Activated T-helper 1 cell treated with anti-CD3 and anti-CD28 coated beads, Interleukin-12 subunit alpha, Interleukin-12 subunit beta, Interleukin-2, Interleukin-4 antibody, amounts not matched to agents 30 ng/mL and 10 ng/mL and 1 ng/mL, durations not matched to agents 14 hours and 24 hours and 36 hours (primary cell): ENCODE measurements around the gene RPP25L. TPM values are rescaled to one million over a fixed set of nuclear protein-coding genes. Genes with fewer than 3 reads are reported as not detected.
A peak's percentile ranks its signal among the peaks of the same experiment; 100 is the strongest.

Experiments
- DNase-seq: peaks from one replicate; pipeline ENCODE4 v3.0.0; 2021; ENCODE audit warnings: low spot score
- H3K27ac Mint-ChIP-seq: one replicate; pipeline ENCODE4 v1.8.0; 2021; ENCODE audit warnings: mild to moderate bottlenecking, mixed read lengths
- H3K27me3 Mint-ChIP-seq: one replicate; pipeline ENCODE4 v1.8.0; 2022; ENCODE audit warnings: mild to moderate bottlenecking, moderate library complexity, mixed read lengths; ENCODE audit not compliant: insufficient read depth
- H3K36me3 Mint-ChIP-seq: one replicate; pipeline ENCODE4 v1.8.0; 2021; ENCODE audit warnings: low read depth, mixed read lengths
- H3K4me1 Mint-ChIP-seq: one replicate; pipeline ENCODE4 v1.8.0; 2021; ENCODE audit warnings: low read depth, mixed read lengths
- H3K4me3 Mint-ChIP-seq: one replicate; pipeline ENCODE4 v1.8.0; 2021; ENCODE audit warnings: mild to moderate bottlenecking, moderate library complexity, mixed read lengths
- H3K9me3 Mint-ChIP-seq: one replicate; pipeline ENCODE4 v1.8.0; 2021; ENCODE audit warnings: mixed read lengths
- intact Hi-C: fragments of 100-400 bp; cut with micrococcal nuclease; formaldehyde crosslinking; loops from one replicate; pipeline ENCODE4 v1.15.1; 2024
- total RNA-seq: library from RNA; stranded (reverse); gene quantifications from 2 replicates; pipeline ENCODE4 v1.2.3, GENCODE V29; 2022

The RPP25L gene
- total RNA-seq, 1 donor from 2014 or later: 37.5 TPM

DNA sequence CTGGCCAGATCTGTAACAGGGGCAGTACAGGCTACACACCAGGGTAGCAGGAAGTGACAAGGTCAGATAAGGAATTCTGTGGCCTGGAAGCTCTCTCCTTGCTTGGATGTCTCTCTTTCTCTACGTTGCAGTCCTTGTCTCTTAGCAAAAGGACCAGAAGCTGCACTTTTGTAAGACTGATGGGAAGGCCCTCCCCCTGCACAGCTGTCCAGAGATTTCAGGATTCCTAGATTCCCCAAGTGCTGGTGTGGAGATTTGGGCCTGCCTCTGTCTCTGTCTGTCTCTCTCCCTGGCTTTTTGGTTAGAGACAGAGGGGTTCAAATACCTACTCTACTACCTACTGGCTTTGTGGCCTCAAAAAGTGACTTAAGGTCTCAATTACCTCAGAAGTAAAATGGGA lies 12.4 kb downstream of the RPP25L start:
- intact Hi-C loops: no loop called here
- no peak overlapping the region for H3K4me3 Mint-ChIP-seq
- no peak for DNase-seq
- H3K4me1 Mint-ChIP-seq: no peaks in the 10 kb centered on the region
- H3K36me3 Mint-ChIP-seq: no peaks in the 10 kb centered on the region
- peaks cover 15% of the 10 kb centered on the region for H3K27me3 Mint-ChIP-seq
- H3K9me3 Mint-ChIP-seq: no peaks in the 10 kb centered on the region
- H3K27ac Mint-ChIP-seq: no peak overlapping the region

- intact Hi-C loops: loop anchor here (5.0 kb wide), 1 partner anchor 137 kb away; the partner anchor contains the start of genes DNAI1 and FAM219A
- Mint-ChIP-seq H3K4me1 (peaks cover 6% of the 10 kb centered on the region), H3K27ac (no peak overlapping the region), H3K9me3 (no peaks in the 10 kb centered on the region), H3K27me3 (peaks cover 43% of the 10 kb centered on the region), H3K4me3 (no peak overlapping the region), H3K36me3 (no peaks in the 10 kb centered on the region)
- DNase-seq: no peak
Measured at GRCh38 chr9:34594177-34594576, 17.7 kb downstream of the RPP25L start.

DNA sequence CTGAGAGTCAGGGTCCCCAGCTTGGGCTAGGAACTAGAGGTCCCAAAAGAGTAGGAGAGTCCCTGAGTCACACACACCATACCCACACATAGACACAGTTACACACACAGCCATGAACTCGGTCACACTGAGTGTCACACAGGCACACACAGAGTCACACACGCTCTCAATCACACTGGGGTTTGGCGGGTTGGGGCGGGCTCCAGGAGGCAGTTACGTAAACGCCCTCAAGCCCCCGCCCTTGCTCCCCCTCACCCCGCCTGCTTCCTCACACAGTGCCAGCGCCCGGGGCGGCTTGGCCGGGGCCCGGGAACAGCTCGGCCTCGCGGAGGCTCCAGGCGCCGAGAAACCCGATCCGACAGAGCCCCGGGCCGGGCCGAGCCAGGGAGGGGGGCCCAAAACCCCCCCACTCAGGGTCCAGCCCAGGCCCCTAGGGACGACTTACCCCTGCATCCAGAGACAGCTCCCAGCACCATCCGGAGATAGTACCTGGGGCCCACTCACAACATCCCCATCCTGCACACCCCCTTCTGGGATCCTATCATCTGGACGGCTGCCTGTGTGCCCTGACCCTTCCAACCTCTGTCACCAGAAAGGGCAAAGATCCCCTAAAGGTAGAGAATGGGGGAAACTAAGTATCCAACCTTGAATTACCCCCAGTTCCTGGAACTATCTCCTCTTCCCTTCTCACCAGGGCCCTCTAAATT lies 18.8 kb downstream of the RPP25L start:
- Mint-ChIP-seq H3K27me3 (peaks cover 54% of the 10 kb centered on the region), H3K9me3 (no peaks in the 10 kb centered on the region), H3K4me1 (peaks cover 15% of the 10 kb centered on the region), H3K36me3 (peaks cover 1% of the 10 kb centered on the region), H3K27ac (no peak overlapping the region), H3K4me3 (peak overlapping the region; percentile 50)
- no peak for DNase-seq
- intact Hi-C loops: loop anchor here (5.0 kb wide), 1 partner anchor 136 kb away; the partner anchor contains the start of genes DNAI1 and FAM219A

- Mint-ChIP-seq H3K36me3 (peaks cover 1% of the 10 kb centered on the region), H3K27me3 (peaks cover 62% of the 10 kb centered on the region), H3K27ac (peak overlapping the region; percentile 12), H3K9me3 (no peaks in the 10 kb centered on the region), H3K4me3 (peak overlapping the region; percentile 50), H3K4me1 (peaks cover 15% of the 10 kb centered on the region)
- no peak for DNase-seq
- intact Hi-C loops: loop anchor here (1.0 to 5.0 kb wide), 5 partner anchors 44 to 188 kb away; partner anchors contain the start of genes DNAI1, ENHO and FAM219A
Measured at GRCh38 chr9:34591917-34592866, 19.7 kb downstream of the RPP25L start.

DNA sequence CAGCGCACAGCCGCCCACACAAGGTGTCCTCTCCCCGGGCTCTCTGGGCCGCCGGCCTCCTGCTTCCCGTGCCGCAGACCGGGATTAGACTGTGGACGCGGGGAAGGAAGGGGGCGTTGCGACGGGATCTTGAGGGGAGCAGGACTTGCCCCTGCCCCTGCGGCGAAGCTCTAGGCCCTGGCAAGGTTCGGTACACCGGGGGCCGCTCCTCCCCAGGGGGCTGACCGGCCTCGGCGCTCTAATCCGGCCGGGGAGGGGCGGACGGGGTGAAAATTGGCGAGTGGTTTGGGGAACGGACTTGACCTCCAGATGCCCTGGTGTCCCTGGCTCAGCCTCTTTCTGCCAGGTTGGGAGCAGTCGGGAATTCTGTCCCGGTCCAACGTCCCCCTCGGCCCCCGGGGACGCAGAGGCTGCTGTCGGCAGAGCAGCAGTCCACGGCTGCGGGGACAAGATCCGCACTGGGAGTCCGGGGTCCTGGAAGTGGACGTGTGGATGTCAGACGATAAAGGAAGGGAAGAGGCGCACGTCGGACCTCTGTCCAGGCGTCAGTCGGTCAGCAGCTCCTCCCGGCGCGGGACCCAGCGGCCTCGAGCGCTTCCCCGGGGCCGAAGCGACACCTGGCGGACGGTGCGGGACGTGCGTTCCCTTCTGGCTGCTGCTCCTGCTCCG lies 20.5 kb downstream of the RPP25L start:
- DNase-seq: peak; percentile 67
- intact Hi-C loops: loop anchor here (1.0 to 5.0 kb wide), 5 partner anchors 43 to 187 kb away; partner anchors contain the start of genes DNAI1, ENHO and FAM219A
- H3K27me3 Mint-ChIP-seq: peaks cover 68% of the 10 kb centered on the region
- peak overlapping the region; percentile 21 for H3K4me3 Mint-ChIP-seq
- no peak overlapping the region for H3K27ac Mint-ChIP-seq
- H3K36me3 Mint-ChIP-seq: peaks cover 1% of the 10 kb centered on the region
- H3K4me1 Mint-ChIP-seq: peaks cover 15% of the 10 kb centered on the region
- no peaks in the 10 kb centered on the region for H3K9me3 Mint-ChIP-seq

DNA sequence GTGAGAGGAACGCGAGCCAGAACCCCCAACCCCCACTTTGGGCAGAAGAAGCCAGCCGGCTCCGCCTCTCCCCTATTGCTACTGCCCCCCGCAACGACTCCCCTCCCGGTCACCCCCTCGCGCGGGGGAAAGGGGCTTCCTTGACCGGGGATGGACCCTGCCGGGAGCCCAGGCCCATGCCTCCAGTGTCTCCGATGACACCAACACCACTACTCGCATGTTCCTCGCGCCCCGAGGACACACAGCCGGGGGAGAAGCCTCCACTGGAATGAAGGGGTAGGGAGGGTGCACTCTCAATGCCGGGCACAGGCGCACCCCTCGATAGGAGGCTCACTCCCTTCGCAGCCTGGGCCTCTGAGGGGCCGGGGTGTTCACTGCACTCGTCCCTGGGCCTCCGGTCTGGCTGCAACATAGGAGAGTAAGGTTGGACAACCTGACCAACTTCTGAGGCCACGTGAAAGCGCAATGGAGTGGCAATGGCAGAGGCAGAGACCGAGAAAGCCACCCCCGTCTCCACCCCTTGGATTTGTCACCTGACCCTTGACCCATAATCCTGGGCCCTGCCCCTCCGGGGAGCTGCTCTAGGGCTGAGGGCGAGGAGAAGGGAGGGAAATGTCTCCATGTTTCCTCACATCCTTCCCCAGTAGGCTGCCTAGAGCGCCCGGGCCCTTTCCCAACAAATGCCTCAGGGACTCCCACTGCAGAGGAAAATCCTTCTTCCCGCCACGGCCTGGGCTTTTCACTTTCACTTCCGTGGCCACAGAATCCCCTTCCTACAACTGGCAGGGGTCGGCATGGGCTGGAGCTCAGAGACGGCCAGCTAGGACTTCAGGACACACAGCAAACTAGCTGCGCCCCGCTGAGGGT lies 21.3 kb downstream of the RPP25L start:
- no peaks in the 10 kb centered on the region for H3K9me3 Mint-ChIP-seq
- no peak for DNase-seq
- peaks cover 1% of the 10 kb centered on the region for H3K36me3 Mint-ChIP-seq
- H3K4me3 Mint-ChIP-seq: peak overlapping the region; percentile 64
- H3K27ac Mint-ChIP-seq: no peak overlapping the region
- peaks cover 15% of the 10 kb centered on the region for H3K4me1 Mint-ChIP-seq
- H3K27me3 Mint-ChIP-seq: peaks cover 69% of the 10 kb centered on the region
- intact Hi-C loops: loop anchor here (1.0 to 5.0 kb wide), 5 partner anchors 42 to 186 kb away; partner anchors contain the start of genes DNAI1, ENHO and FAM219A

DNA sequence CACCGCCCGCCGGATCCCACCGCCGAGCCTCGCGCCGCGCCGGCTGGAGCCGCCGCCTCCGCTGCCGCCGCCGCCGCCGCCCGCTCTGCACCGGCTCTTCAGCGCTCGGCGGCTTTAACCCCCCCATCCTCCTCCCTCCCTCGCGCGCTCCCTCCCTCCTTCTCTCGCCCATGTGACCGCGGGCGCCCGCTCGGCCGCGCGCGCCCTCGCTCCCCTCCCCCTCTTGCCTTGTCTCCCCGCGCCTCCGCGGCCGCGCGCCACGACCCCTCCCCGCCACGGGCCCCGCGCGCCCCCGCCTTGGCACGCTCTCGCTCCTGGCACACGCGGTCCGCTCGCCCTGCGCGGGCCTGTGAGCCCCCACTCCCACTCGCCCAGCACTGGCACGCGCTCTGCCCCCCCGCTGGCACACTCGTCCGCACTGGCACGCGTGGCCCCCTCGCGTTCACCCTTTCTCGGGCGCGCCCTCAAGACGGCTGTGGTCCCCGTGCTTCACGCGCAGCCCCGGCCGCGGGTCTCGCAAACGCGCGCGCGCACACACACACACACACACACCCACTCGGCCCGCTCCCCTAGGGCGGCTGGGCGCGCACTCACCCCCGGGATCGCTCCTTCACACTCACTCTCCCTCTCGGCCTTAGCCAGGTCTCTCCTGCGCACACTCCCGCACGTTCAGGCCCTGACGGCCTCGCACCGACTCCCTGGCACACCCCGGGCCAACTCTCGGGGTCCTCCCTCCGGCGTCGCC lies 22.1 kb downstream of the RPP25L start, which contains the start of gene CNTFR:
CNTFR (minus strand) TSS at position 89 of the 745 bp plus-strand sequence. CDS start 20,743 bp downstream, outside the sequence.
- Mint-ChIP-seq H3K9me3 (no peaks in the 10 kb centered on the region), H3K4me3 (peak within 1 kb of the TSS; percentile 64), H3K4me1 (peaks cover 15% of the 10 kb centered on the region), H3K27me3 (peaks cover 74% of the 10 kb centered on the region), H3K36me3 (peaks cover 1% of the 10 kb centered on the region), H3K27ac (peak within 1 kb of the TSS; percentile 10)
- DNase-seq: no peak
- intact Hi-C loops: loop anchor here (2.0 to 5.0 kb wide), 2 partner anchors 67 to 133 kb away; partner anchors contain the start of genes DNAI1, ENHO and FAM219A

- Mint-ChIP-seq H3K36me3 (peaks cover 1% of the 10 kb centered on the region), H3K27ac (peak overlapping the region; percentile 10), H3K4me3 (peak overlapping the region; percentile 21), H3K27me3 (peaks cover 81% of the 10 kb centered on the region), H3K4me1 (peaks cover 15% of the 10 kb centered on the region), H3K9me3 (no peaks in the 10 kb centered on the region)
- no peak for DNase-seq
- intact Hi-C loops: no loop called here
Measured at GRCh38 chr9:34588671-34589635, 22.9 kb downstream of the RPP25L start.

DNA sequence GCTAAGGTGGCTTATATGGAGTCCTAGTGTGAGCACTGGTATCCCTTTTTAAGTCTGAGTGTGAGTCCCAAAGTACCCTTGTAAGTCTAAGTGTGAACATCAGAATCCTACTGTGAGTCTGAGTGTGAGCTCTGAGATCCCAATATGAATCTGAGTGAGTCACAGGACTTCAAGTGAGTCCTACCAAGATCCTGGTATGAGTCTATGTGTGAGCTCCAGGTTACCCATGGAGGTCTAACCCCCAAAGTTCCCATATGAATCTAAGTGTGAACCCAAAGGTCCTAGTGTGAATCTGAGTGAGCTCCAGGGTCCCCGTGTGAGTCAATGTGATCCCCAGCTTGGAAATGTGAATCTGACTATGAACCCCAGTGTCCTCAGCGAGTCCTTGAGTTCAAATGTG lies 24.6 kb downstream of the RPP25L start:
- Mint-ChIP-seq H3K27ac (no peak overlapping the region), H3K27me3 (peaks cover 73% of the 10 kb centered on the region), H3K4me3 (no peak overlapping the region), H3K36me3 (peaks cover 1% of the 10 kb centered on the region), H3K9me3 (no peaks in the 10 kb centered on the region), H3K4me1 (peaks cover 15% of the 10 kb centered on the region)
- DNase-seq: no peak
- intact Hi-C loops: loop anchor here (1.0 kb wide), 1 partner anchor 9 kb away; no protein-coding TSS in a partner anchor

GRCh38 chr9:34585946-34586669 lies 25.8 kb downstream of the RPP25L start:
- Mint-ChIP-seq H3K27ac (no peak overlapping the region), H3K4me3 (no peak overlapping the region), H3K36me3 (peaks cover 1% of the 10 kb centered on the region), H3K4me1 (peaks cover 15% of the 10 kb centered on the region), H3K27me3 (peaks cover 63% of the 10 kb centered on the region), H3K9me3 (no peaks in the 10 kb centered on the region)
- DNase-seq: no peak
- intact Hi-C loops: no loop called here
